ENCODE data around the gene FEM1C.

The FEM1C gene, protein sequence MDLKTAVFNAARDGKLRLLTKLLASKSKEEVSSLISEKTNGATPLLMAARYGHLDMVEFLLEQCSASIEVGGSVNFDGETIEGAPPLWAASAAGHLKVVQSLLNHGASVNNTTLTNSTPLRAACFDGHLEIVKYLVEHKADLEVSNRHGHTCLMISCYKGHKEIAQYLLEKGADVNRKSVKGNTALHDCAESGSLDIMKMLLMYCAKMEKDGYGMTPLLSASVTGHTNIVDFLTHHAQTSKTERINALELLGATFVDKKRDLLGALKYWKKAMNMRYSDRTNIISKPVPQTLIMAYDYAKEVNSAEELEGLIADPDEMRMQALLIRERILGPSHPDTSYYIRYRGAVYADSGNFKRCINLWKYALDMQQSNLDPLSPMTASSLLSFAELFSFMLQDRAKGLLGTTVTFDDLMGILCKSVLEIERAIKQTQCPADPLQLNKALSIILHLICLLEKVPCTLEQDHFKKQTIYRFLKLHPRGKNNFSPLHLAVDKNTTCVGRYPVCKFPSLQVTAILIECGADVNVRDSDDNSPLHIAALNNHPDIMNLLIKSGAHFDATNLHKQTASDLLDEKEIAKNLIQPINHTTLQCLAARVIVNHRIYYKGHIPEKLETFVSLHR

DNA sequence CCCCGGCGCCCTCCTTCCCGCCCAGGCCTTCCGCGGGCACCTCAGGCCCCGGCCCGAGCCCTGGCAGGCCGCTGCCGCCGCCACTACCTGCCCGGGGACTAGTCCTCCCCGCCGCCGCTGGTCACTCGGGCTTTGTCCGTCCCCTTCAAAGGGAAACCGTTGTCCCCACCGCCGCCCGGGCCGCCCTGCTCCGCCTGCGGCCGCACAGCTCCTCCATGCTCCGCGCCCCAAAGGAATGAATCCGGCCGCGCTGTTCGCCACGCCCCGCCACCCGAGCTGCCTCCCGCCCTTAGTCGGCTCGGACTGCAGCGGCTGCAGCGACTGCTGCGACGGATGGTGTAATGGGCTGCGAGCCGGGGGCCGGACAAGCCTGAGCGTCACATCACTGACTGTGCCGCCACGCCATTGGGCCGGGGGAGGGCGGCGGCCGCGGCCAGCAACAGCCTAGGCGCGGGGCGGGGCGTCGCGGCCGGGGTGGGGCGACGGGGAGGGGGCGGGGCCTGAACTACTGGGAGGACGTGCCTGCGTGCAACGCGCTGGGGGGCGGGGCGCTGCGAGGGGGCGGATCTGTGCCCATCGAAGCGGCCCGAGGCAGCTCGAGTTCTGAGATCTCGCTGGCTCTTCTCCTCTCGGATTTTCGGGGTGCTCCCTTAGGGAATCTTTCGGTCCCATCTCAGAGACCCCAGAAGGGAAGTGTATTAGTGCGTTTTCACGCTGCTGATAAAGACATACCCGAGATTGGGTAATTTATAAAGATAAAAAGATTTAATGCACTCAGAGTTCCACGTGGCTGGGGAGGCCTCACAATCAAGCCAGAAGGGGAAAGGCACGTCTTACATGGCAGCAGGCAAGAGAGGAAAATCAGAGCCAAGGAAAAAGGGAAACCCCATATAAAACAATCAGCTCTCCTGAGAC lies at the start of gene FEM1C:
Gene FEM1C (minus strand): TSS at position 340 of the 915 bp plus-strand sequence. CDS start 1,282 bp downstream, outside the sequence.
- H3K9me3 ChIP-seq (ENCODE audit: low read depth, low read length): peaks cover 9% of the 10 kb centered on the region; the same call in 1 of the 2 replicates
- H3K4me3 ChIP-seq: peak within 1 kb of the TSS; percentile 87
- DNase-seq (ENCODE audit: low read depth, low spot score): peak; percentile 60
- peak within 1 kb of the TSS; percentile 93 for H3K9ac ChIP-seq (ENCODE audit: insufficient read length)
- H3K27ac ChIP-seq: peak within 1 kb of the TSS; percentile 92
- H3K36me3 ChIP-seq (ENCODE audit: insufficient read depth, low read length): peaks cover 33% of the 10 kb centered on the region
- TF ChIP-seq POLR2AphosphoS5 (IDR thresholded peaks at IDR 0.05; ENCODE audit: borderline replicate concordance, low read depth, low read length) (peak; percentile 96), FOXP2 (optimal IDR thresholded peaks at IDR 0.05; ENCODE audit: control extremely low read depth, extremely low read length, insufficient read depth) (no peak)

GRCh38 chr5:115589043-115589442 lies 44.5 kb upstream of the FEM1C start:
- TF ChIP-seq POLR2AphosphoS5 (IDR thresholded peaks at IDR 0.05; ENCODE audit: borderline replicate concordance, low read depth, low read length) (no peak), FOXP2 (optimal IDR thresholded peaks at IDR 0.05; ENCODE audit: control extremely low read depth, extremely low read length, insufficient read depth) (no peak), EZH2 (IDR thresholded peaks at IDR 0.05) (no peak)
- Histone ChIP-seq H3K36me3 (ENCODE audit: insufficient read depth, low read length) (no peaks in the 10 kb centered on the region), H3K4me3 (no peak overlapping the region), H3K27ac (no peak overlapping the region), H3K9ac (ENCODE audit: insufficient read length) (no peak overlapping the region), H3K9me3 (ENCODE audit: low read depth, low read length) (no peaks in the 10 kb centered on the region)
- DNase-seq (ENCODE audit: low read depth, low spot score): no peak

GRCh38 chr5:115588640-115589039 lies 44.1 kb upstream of the FEM1C start:
- no peaks in the 10 kb centered on the region for H3K9me3 ChIP-seq (ENCODE audit: low read depth, low read length)
- H3K4me3 ChIP-seq: no peak overlapping the region
- no peak for TF ChIP-seq POLR2AphosphoS5 (IDR thresholded peaks at IDR 0.05; ENCODE audit: borderline replicate concordance, low read depth, low read length)
- no peak for TF ChIP-seq FOXP2 (optimal IDR thresholded peaks at IDR 0.05; ENCODE audit: control extremely low read depth, extremely low read length, insufficient read depth)
- no peak for TF ChIP-seq EZH2 (IDR thresholded peaks at IDR 0.05)
- no peak for DNase-seq (ENCODE audit: low read depth, low spot score)
- no peaks in the 10 kb centered on the region for H3K36me3 ChIP-seq (ENCODE audit: insufficient read depth, low read length)
- no peak overlapping the region for H3K27ac ChIP-seq
- no peak overlapping the region for H3K9ac ChIP-seq (ENCODE audit: insufficient read length)

- Histone ChIP-seq H3K4me3 (no peak overlapping the region), H3K9ac (ENCODE audit: insufficient read length) (no peak overlapping the region), H3K9me3 (ENCODE audit: low read depth, low read length) (no peaks in the 10 kb centered on the region), H3K27ac (no peak overlapping the region), H3K36me3 (ENCODE audit: insufficient read depth, low read length) (no peaks in the 10 kb centered on the region)
- DNase-seq (ENCODE audit: low read depth, low spot score): no peak
- TF ChIP-seq FOXP2 (optimal IDR thresholded peaks at IDR 0.05; ENCODE audit: control extremely low read depth, extremely low read length, insufficient read depth): no peak
- TF ChIP-seq EZH2 (IDR thresholded peaks at IDR 0.05): no peak
Measured at GRCh38 chr5:115586525-115587146, 42.1 kb upstream of the FEM1C start.

- DNase-seq (ENCODE audit: low read depth, low spot score): no peak
- TF ChIP-seq POLR2AphosphoS5 (IDR thresholded peaks at IDR 0.05; ENCODE audit: borderline replicate concordance, low read depth, low read length) (no peak), EZH2 (IDR thresholded peaks at IDR 0.05) (no peak), FOXP2 (optimal IDR thresholded peaks at IDR 0.05; ENCODE audit: control extremely low read depth, extremely low read length, insufficient read depth) (no peak)
- no peak overlapping the region for H3K27ac ChIP-seq
- H3K9me3 ChIP-seq (ENCODE audit: low read depth, low read length): no peaks in the 10 kb centered on the region
- no peak overlapping the region for H3K9ac ChIP-seq (ENCODE audit: insufficient read length)
- H3K4me3 ChIP-seq: no peak overlapping the region
- H3K36me3 ChIP-seq (ENCODE audit: insufficient read depth, low read length): no peaks in the 10 kb centered on the region
Measured at GRCh38 chr5:115585265-115585664, 40.7 kb upstream of the FEM1C start.

GRCh38 chr5:115584501-115584900 lies 39.9 kb upstream of the FEM1C start:
- Histone ChIP-seq H3K27ac (no peak overlapping the region), H3K9me3 (ENCODE audit: low read depth, low read length) (no peaks in the 10 kb centered on the region), H3K36me3 (ENCODE audit: insufficient read depth, low read length) (no peaks in the 10 kb centered on the region), H3K4me3 (no peak overlapping the region), H3K9ac (ENCODE audit: insufficient read length) (no peak overlapping the region)
- no peak for DNase-seq (ENCODE audit: low read depth, low spot score)
- no peak for TF ChIP-seq FOXP2 (optimal IDR thresholded peaks at IDR 0.05; ENCODE audit: control extremely low read depth, extremely low read length, insufficient read depth)
- no peak for TF ChIP-seq POLR2AphosphoS5 (IDR thresholded peaks at IDR 0.05; ENCODE audit: borderline replicate concordance, low read depth, low read length)
- no peak for TF ChIP-seq EZH2 (IDR thresholded peaks at IDR 0.05)

DNA sequence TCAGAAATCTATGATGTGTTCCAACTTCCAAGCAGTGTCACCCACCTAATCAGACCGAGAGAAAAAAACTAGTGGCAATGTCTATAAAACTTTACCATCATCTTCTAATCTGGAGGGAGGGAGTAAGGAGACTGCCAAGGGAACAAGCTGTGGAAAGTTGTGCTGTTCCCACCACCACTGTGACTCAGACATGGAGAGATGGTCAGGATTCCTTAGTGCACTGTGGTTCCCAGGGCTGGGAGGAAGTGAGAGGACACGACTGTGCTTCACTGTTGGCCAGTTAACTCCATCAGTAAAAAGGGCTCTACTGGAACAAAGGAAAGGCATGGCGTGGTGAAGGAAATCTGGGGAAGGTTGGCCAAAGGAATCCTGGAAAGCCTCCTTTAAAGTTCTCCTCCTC lies 38.9 kb upstream of the FEM1C start:
- Histone ChIP-seq H3K9me3 (ENCODE audit: low read depth, low read length) (no peaks in the 10 kb centered on the region), H3K4me3 (no peak overlapping the region), H3K9ac (ENCODE audit: insufficient read length) (no peak overlapping the region), H3K36me3 (ENCODE audit: insufficient read depth, low read length) (no peaks in the 10 kb centered on the region), H3K27ac (no peak overlapping the region)
- TF ChIP-seq EZH2 (IDR thresholded peaks at IDR 0.05): no peak
- no peak for TF ChIP-seq FOXP2 (optimal IDR thresholded peaks at IDR 0.05; ENCODE audit: control extremely low read depth, extremely low read length, insufficient read depth)
- TF ChIP-seq POLR2AphosphoS5 (IDR thresholded peaks at IDR 0.05; ENCODE audit: borderline replicate concordance, low read depth, low read length): no peak
- DNase-seq (ENCODE audit: low read depth, low spot score): no peak

Data from SK-N-MC (cell line).